ENCODE results near the gene PRKCB. TPM values are rescaled to one million over a fixed set of nuclear protein-coding genes. Genes with fewer than 3 reads are reported as not detected.

Gene PRKCB
- total and polyA plus RNA-seq, 2 experiments from 2014 or later, result 0.70 to 0.92 TPM

DNA sequence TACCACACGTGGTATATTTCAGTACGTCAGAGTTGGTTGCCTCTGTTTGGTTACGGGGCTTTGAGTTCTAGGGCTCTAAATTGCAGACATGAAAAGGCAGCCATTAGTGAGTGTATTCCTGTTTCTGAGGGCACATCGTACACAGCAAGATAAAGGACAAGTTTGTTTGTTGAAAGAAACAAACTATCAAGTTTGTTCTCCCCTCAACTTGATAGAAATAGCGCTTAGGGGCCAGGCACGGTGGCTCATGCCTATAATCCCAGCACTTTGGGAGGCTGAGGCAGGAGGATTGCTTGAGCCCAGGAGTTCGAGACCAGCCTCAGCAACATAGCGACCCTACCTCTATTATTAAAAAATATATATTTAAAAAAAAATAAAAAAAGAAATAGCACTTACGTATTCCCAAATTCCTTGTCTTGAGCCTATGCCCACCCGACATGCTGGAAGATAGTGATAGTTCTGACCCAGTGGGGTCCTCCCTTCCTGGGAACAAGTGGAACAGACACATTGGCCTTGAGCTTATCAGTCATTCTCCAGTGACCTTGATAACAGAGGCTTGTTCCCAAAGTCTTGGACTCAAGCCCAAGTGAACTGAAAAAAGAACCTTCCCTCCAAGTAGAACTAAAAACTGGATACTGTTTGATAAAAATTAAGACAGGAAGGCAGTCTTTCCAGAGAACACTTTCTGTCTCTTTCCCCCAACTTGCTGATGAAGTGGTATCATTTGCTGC is 280.4 kb downstream of the PRKCB start:
- no peak for DNase-seq (ENCODE audit: low spot score)
- no peak for TF ChIP-seq EZH2phosphoT487 (IDR thresholded peaks at IDR 0.05; ENCODE audit: low read depth, severe bottlenecking, unreplicated experiment)
- TF ChIP-seq EZH2 (IDR thresholded peaks at IDR 0.05; ENCODE audit: borderline replicate concordance), result no peak
- TF ChIP-seq, protein P1, sequence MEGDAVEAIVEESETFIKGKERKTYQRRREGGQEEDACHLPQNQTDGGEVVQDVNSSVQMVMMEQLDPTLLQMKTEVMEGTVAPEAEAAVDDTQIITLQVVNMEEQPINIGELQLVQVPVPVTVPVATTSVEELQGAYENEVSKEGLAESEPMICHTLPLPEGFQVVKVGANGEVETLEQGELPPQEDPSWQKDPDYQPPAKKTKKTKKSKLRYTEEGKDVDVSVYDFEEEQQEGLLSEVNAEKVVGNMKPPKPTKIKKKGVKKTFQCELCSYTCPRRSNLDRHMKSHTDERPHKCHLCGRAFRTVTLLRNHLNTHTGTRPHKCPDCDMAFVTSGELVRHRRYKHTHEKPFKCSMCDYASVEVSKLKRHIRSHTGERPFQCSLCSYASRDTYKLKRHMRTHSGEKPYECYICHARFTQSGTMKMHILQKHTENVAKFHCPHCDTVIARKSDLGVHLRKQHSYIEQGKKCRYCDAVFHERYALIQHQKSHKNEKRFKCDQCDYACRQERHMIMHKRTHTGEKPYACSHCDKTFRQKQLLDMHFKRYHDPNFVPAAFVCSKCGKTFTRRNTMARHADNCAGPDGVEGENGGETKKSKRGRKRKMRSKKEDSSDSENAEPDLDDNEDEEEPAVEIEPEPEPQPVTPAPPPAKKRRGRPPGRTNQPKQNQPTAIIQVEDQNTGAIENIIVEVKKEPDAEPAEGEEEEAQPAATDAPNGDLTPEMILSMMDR (IDR thresholded peaks at IDR 0.05; ENCODE audit: poor library complexity), result no peak
- 92% methylated on average over 10 of the region's 10 CpGs for WGBS (ENCODE audit: low lambda C conversion rate, missing lambda C conversion rate)
- H3K36me3 ChIP-seq (replicated peaks; ENCODE audit: insufficient read depth, low read depth), result no peaks in the 10 kb centered on the region
- no peak overlapping the region for H3K4me2 ChIP-seq
- H2AFZ ChIP-seq, result no peak overlapping the region
- no peaks in the 10 kb centered on the region for H3K9me2 ChIP-seq (replicated peaks; ENCODE audit: insufficient read depth)
- H3K27me3 ChIP-seq, result peaks cover 18% of the 10 kb centered on the region
- peaks cover 4% of the 10 kb centered on the region for H3K4me1 ChIP-seq (ENCODE audit: insufficient read depth)
- no peaks in the 10 kb centered on the region for H4K20me1 ChIP-seq (ENCODE audit: insufficient read depth, poor library complexity, severe bottlenecking)
- no peaks in the 10 kb centered on the region for H3K9me3 ChIP-seq (ENCODE audit: low read depth)
- no peak overlapping the region for H3K27ac ChIP-seq
- H3K79me2 ChIP-seq, result no peaks in the 10 kb centered on the region
- no peak overlapping the region for H3K4me3 ChIP-seq

DNA sequence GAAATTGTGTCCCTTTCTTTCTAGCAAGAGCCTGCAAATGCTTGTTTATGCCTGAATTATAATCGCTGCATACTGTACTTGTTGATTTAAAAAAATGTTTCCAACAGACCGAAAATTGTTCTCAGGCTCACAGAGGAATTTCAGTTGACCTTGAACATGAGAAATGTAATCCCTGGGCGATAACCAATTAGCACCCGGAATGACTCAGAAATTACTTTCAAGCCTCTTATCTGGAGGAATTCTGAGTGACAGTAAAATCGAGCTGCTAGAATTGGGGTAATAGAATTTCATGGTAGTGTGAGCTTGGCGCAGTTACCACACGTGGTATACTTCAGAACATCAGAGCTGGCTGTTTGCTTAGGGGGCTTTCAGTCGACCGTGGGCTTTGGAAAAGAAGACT is 281.2 kb downstream of the PRKCB start:
- 55% methylated on average over 9 of the region's 9 CpGs for WGBS (ENCODE audit: low lambda C conversion rate, missing lambda C conversion rate)
- H3K4me3 ChIP-seq, result no peak overlapping the region
- no peaks in the 10 kb centered on the region for H3K9me2 ChIP-seq (replicated peaks; ENCODE audit: insufficient read depth)
- H3K4me2 ChIP-seq, result no peak overlapping the region
- H3K27ac ChIP-seq, result no peak overlapping the region
- no peaks in the 10 kb centered on the region for H3K79me2 ChIP-seq
- H3K36me3 ChIP-seq (replicated peaks; ENCODE audit: insufficient read depth, low read depth), result no peaks in the 10 kb centered on the region
- TF ChIP-seq, protein P1 (IDR thresholded peaks at IDR 0.05; ENCODE audit: poor library complexity), result no peak
- no peak for TF ChIP-seq EZH2 (IDR thresholded peaks at IDR 0.05; ENCODE audit: borderline replicate concordance)
- TF ChIP-seq EZH2phosphoT487 (IDR thresholded peaks at IDR 0.05; ENCODE audit: low read depth, severe bottlenecking, unreplicated experiment), result no peak
- no peaks in the 10 kb centered on the region for H4K20me1 ChIP-seq (ENCODE audit: insufficient read depth, poor library complexity, severe bottlenecking)
- DNase-seq (ENCODE audit: low spot score), result peak; percentile 31
- H3K9me3 ChIP-seq (ENCODE audit: low read depth), result no peaks in the 10 kb centered on the region
- H3K27me3 ChIP-seq, result peaks cover 23% of the 10 kb centered on the region
- peaks cover 4% of the 10 kb centered on the region for H3K4me1 ChIP-seq (ENCODE audit: insufficient read depth)
- H2AFZ ChIP-seq, result no peak overlapping the region

DNA sequence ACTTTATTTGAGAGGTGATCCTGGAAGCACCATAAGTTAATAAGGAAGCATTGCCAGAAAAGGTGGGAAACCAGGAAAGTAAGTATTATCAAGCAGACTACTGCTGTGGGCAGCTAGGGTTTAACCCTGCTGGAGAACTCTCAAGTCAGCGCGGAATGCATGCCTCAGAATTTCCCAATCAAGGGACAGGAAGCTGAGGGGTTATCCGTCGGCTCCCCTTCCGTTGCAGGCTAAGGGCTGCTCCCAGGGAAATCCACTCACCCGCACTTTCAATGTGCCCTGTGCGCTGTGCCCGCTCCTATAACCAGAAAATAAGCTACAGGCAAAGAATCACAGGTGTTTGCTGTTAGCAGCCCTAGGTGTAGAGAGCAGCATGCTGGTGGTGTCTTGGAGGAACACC is 281.9 kb downstream of the PRKCB start:
- Histone ChIP-seq H3K9me2 (replicated peaks; ENCODE audit: insufficient read depth) (no peaks in the 10 kb centered on the region), H3K4me1 (ENCODE audit: insufficient read depth) (peaks cover 4% of the 10 kb centered on the region), H4K20me1 (ENCODE audit: insufficient read depth, poor library complexity, severe bottlenecking) (no peaks in the 10 kb centered on the region), H3K9me3 (ENCODE audit: low read depth) (no peaks in the 10 kb centered on the region), H3K79me2 (no peaks in the 10 kb centered on the region), H3K36me3 (replicated peaks; ENCODE audit: insufficient read depth, low read depth) (no peaks in the 10 kb centered on the region), H3K27me3 (peaks cover 23% of the 10 kb centered on the region), H2AFZ (no peak overlapping the region), H3K4me2 (no peak overlapping the region), H3K27ac (no peak overlapping the region), H3K4me3 (no peak overlapping the region)
- WGBS (ENCODE audit: low lambda C conversion rate, missing lambda C conversion rate), result 73% methylated on average over 8 of the region's 8 CpGs
- DNase-seq (ENCODE audit: low spot score), result no peak
- TF ChIP-seq, protein P1 (IDR thresholded peaks at IDR 0.05; ENCODE audit: poor library complexity), result no peak
- TF ChIP-seq EZH2phosphoT487 (IDR thresholded peaks at IDR 0.05; ENCODE audit: low read depth, severe bottlenecking, unreplicated experiment) (no peak), EZH2 (IDR thresholded peaks at IDR 0.05; ENCODE audit: borderline replicate concordance) (no peak)
